Fibroblast of mammary gland (primary cell): ENCODE measurements around the gene GPC4.

Experiments
- DNase-seq: peaks from one replicate; pipeline ENCODE4 v3.0.0-alpha.2; 2010; ENCODE audit warnings: low read depth
- H3K4me3 ChIP-seq: 2 replicates; pipeline ENCODE4 v1.5.1; 2011; ENCODE audit warnings: low read depth, mild to moderate bottlenecking, low read length, moderate library complexity; ENCODE audit not compliant: control insufficient read depth
- TF ChIP-seq, protein P1 (sequence below): conservative IDR thresholded peaks from 2 replicates; pipeline ENCODE4 v1.5.1; 2011; ENCODE audit warnings: low read depth, low read length, inconsistent platforms; ENCODE audit not compliant: control insufficient read depth, insufficient read depth

GPC4 gene

GRCh38 chrX:133370696-133371275 lies 44.5 kb downstream of the GPC4 start:
- H3K4me3 ChIP-seq, result no peak overlapping the region
- TF ChIP-seq, protein P1, sequence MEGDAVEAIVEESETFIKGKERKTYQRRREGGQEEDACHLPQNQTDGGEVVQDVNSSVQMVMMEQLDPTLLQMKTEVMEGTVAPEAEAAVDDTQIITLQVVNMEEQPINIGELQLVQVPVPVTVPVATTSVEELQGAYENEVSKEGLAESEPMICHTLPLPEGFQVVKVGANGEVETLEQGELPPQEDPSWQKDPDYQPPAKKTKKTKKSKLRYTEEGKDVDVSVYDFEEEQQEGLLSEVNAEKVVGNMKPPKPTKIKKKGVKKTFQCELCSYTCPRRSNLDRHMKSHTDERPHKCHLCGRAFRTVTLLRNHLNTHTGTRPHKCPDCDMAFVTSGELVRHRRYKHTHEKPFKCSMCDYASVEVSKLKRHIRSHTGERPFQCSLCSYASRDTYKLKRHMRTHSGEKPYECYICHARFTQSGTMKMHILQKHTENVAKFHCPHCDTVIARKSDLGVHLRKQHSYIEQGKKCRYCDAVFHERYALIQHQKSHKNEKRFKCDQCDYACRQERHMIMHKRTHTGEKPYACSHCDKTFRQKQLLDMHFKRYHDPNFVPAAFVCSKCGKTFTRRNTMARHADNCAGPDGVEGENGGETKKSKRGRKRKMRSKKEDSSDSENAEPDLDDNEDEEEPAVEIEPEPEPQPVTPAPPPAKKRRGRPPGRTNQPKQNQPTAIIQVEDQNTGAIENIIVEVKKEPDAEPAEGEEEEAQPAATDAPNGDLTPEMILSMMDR, result no peak
- no peak for DNase-seq

GRCh38 chrX:133369065-133369464 lies 46.2 kb downstream of the GPC4 start:
- no peak for DNase-seq
- no peak overlapping the region for H3K4me3 ChIP-seq
- TF ChIP-seq, protein P1, result no peak

DNA sequence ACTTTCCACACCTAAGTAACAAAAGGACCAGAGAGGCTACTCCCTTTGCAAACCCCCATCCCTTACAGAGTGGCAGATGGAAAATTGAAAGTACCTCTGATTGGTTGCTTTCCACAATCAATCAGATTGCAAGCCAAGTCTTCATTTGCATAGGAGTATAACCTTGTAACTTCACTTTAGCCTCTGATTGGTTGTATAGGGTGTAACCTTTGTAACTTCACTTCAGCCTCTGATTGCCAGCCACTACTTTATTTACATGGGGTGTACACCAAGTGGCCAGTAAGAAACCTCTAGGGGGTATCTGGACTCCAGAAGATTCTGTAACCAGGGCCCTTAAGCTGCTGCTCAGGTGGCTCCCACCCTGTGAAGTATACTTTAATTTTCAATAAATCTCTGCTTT lies 48.6 kb downstream of the GPC4 start:
- TF ChIP-seq, protein P1, result no peak
- no peak for DNase-seq
- no peak overlapping the region for H3K4me3 ChIP-seq

GRCh38 chrX:133365871-133366611 lies 49.2 kb downstream of the GPC4 start:
- peak; percentile 12 for DNase-seq
- no peak overlapping the region for H3K4me3 ChIP-seq
- TF ChIP-seq, protein P1, result no peak

- no peak for DNase-seq
- TF ChIP-seq, protein P1, result no peak
- H3K4me3 ChIP-seq, result no peak overlapping the region
These were observed 50.4 kb downstream of the GPC4 start for GRCh38 chrX:133364865-133365264.

DNA sequence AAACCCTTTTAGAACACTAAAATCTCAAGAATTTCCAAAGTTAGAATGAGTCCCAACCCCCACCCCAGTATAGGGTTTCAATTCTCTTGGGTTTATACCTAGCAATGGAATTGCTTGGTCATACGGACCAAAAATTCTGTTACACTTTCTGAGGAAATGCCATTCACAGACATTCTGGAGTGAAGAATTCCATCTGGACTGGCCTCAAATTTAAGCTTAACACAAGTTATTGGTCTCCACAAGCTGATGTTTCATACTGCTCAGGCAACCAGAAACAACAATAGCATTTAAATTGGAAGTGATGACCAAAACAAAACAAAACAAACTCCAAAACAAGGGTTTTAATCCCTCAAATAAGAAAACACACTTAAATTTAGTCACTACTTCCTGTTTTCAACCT lies 51.1 kb downstream of the GPC4 start:
- DNase-seq, result no peak
- TF ChIP-seq, protein P1, result no peak
- H3K4me3 ChIP-seq, result no peak overlapping the region
